ENCODE data around the gene MED12L.
"Not testable (repeated sequence)": the region's sequence is repeated elsewhere in the genome, so short reads cannot be mapped to it uniquely, and the experiment has no call there.

- TF ChIP-seq EZH2 (IDR thresholded peaks at IDR 0.05); POLR2AphosphoS5 (IDR thresholded peaks at IDR 0.05; ENCODE audit: borderline replicate concordance, low read depth, low read length): not testable (repeated sequence)
Observed at GRCh38 chr3:151072842-151073241, 12.6 kb upstream of the MED12L start.

All from SK-N-MC (cell line).